Keratinocyte (primary cell): ENCODE data around the gene LMO7. TPM values are rescaled to one million over a fixed set of nuclear protein-coding genes. Genes with fewer than 3 reads are reported as not detected.

ENCODE experiments used
- DNase-seq: peaks from one replicate; pipeline ENCODE4 v3.0.0-alpha.2; 2011; ENCODE audit warnings: low read depth, missing footprints, low spot score
- FAIRE-seq: peaks from 2 replicates; lab custom pipeline; 2011; peaks lifted over from hg19 to GRCh38; lab: Jason Lieb, UNC
- H2AFZ ChIP-seq: 2 replicates; pipeline ENCODE4 v1.6.0; 2012; ENCODE audit warnings: low read length, control low read depth, inconsistent platforms; ENCODE audit not compliant: control insufficient read depth
- H3K27ac ChIP-seq: 2 replicates; pipeline ENCODE4 v1.5.1; 2011; ENCODE audit warnings: low read length; ENCODE audit not compliant: control insufficient read depth, insufficient read depth
- H3K27me3 ChIP-seq: 3 replicates; pipeline ENCODE4 v1.6.0; 2011; ENCODE audit warnings: low read length; ENCODE audit not compliant: control insufficient read depth, insufficient read depth; ENCODE audit errors: extremely low read depth
- H3K36me3 ChIP-seq, 2 experiments: 2 replicates in 1 of 2; 3 replicates in 1 of 2; pipeline ENCODE4 v1.5.1; 2011; ENCODE audit warnings: low read length in 2 of 2, mild to moderate bottlenecking in 1 of 2; ENCODE audit not compliant: control insufficient read depth in 2 of 2, insufficient read depth in 2 of 2; ENCODE audit errors: extremely low read depth in 1 of 2
- H3K4me1 ChIP-seq: 3 replicates; pipeline ENCODE4 v1.5.1; 2011; ENCODE audit warnings: low read length; ENCODE audit not compliant: control insufficient read depth, insufficient read depth; ENCODE audit errors: extremely low read depth
- H3K4me2 ChIP-seq: 3 replicates; pipeline ENCODE4 v1.6.0; 2011; ENCODE audit warnings: low read depth, low read length; ENCODE audit not compliant: control insufficient read depth, insufficient read depth; ENCODE audit errors: extremely low read depth
- H3K4me3 ChIP-seq, 3 experiments: fragments of 200-600 bp in 1 of 3; sonication (generic) in 1 of 3; 2 replicates in 2 of 3; 3 replicates in 1 of 3; pipeline ENCODE4 v1.5.1; 2011 to 2016; ENCODE audit warnings: low read length in 3 of 3, mild to moderate bottlenecking in 3 of 3, control low read depth in 2 of 3, inconsistent platforms in 1 of 3, low read depth in 1 of 3, mixed read lengths in 1 of 3, mixed run types in 1 of 3, moderate library complexity in 1 of 3; ENCODE audit not compliant: control insufficient read depth in 2 of 3, insufficient read depth in 2 of 3; ENCODE audit errors: extremely low read depth in 1 of 3
- H3K79me2 ChIP-seq: 2 replicates; pipeline ENCODE4 v1.6.0; 2012; ENCODE audit warnings: low read length; ENCODE audit not compliant: control insufficient read depth, insufficient read depth
- H3K9ac ChIP-seq: 3 replicates; pipeline ENCODE4 v1.6.0; 2011; ENCODE audit warnings: low read length; ENCODE audit not compliant: control insufficient read depth, insufficient read depth; ENCODE audit errors: extremely low read depth
- H3K9me1 ChIP-seq: 3 replicates; pipeline ENCODE4 v1.6.0; 2011; ENCODE audit warnings: low read length; ENCODE audit not compliant: control insufficient read depth, insufficient read depth; ENCODE audit errors: extremely low read depth
- H3K9me3 ChIP-seq: 2 replicates; pipeline ENCODE4 v1.5.1; 2012; ENCODE audit warnings: low read depth, low read length; ENCODE audit not compliant: control insufficient read depth
- H4K20me1 ChIP-seq: 3 replicates; pipeline ENCODE4 v1.6.0; 2011; ENCODE audit warnings: low read length; ENCODE audit not compliant: control insufficient read depth, insufficient read depth; ENCODE audit errors: extremely low read depth
- CTCF ChIP-seq, 3 experiments: IDR thresholded peaks in 1 of 3; conservative IDR thresholded peaks in 1 of 3; optimal IDR thresholded peaks in 1 of 3; 2 replicates in 2 of 3; 3 replicates in 1 of 3; pipeline versions ENCODE3 to v1.5.1; 2011; ENCODE audit warnings: low read length in 3 of 3, mild to moderate bottlenecking in 3 of 3, moderate library complexity in 2 of 3, control low read depth in 1 of 3, inconsistent platforms in 1 of 3; ENCODE audit not compliant: insufficient read depth in 2 of 3; ENCODE audit errors: extremely low read depth in 1 of 3
- EZH2 ChIP-seq: IDR thresholded peaks from one replicate; pipeline ENCODE4 v1.6.1; 2012; ENCODE audit warnings: inconsistent platforms, mild to moderate bottlenecking, low read length, moderate library complexity
- dilution Hi-C: fragments of 300-500 bp; cut with MboI; formaldehyde crosslinking; loops from one replicate; pipeline ENCODE4 v1.7.0; 2020; ENCODE audit warnings: low sequenced_read_pairs; ENCODE audit not compliant: extremely low pct_ligation_motif_present
- polyA plus RNA-seq, 5 experiments: library from polyadenylated mRNA; depleted of rRNA in 3 of 5; stranded (reverse) in 3 of 5; stranded (forward) in 1 of 5; unstranded in 1 of 5; fragments of >200 nt; gene quantifications; 1 replicate in 1 of 5; 2 replicates in 3 of 5; 3 replicates in 1 of 5; pipeline versions ENCODE4 v1.2.1 to v1.2.3, GENCODE V29; 2011 to 2012; ENCODE audit warnings: missing spikeins in 2 of 5, low read depth in 1 of 5, low replicate concordance in 1 of 5

The LMO7 gene
- polyA plus RNA-seq, 1 donor (not counting 4 experiments of a cell fraction or from before 2014, with no cell fraction given), result 8.9 TPM

GRCh38 chr13:75704927-75705288 is 68.8 kb downstream of the LMO7 start:
- DNase-seq (peak; percentile 63), FAIRE-seq (peak; percentile 91)
- peak in 2 of 3 experiments; percentile 29 to 45 for TF ChIP-seq CTCF (optimal IDR thresholded peaks at IDR 0.05 in 1 of 3, IDR thresholded peaks at IDR 0.05 in 1 of 3, conservative IDR thresholded peaks at IDR 0.05 in 1 of 3; ENCODE audit: extremely low read depth in 1 of 3, insufficient read depth in 2 of 3, low read length in 3 of 3)
- TF ChIP-seq EZH2, result no peak
- Histone ChIP-seq H3K4me1 (peaks cover 21% of the 10 kb centered on the region), H3K4me2 (peak overlapping the region; percentile 99), H3K9ac (peak overlapping the region; percentile 94), H3K9me1 (no peaks in the 10 kb centered on the region), H3K36me3 (peaks cover 0 to 2% of the 10 kb centered on the region in 2 experiments), H3K9me3 (no peaks in the 10 kb centered on the region), H3K4me3 (peak overlapping the region in 2 of 3 experiments; percentile 65 to 66), H3K79me2 (no peaks in the 10 kb centered on the region), H2AFZ (no peak overlapping the region), H4K20me1 (no peaks in the 10 kb centered on the region), H3K27me3 (no peaks in the 10 kb centered on the region), H3K27ac (peak overlapping the region; percentile 100)
- dilution Hi-C loops, result no loop called here

GRCh38 chr13:75705395-75705794 is 69.3 kb downstream of the LMO7 start:
- peak; percentile 83 for DNase-seq
- Histone ChIP-seq H3K9me3 (no peaks in the 10 kb centered on the region), H3K9ac (peak overlapping the region; percentile 94), H3K9me1 (no peaks in the 10 kb centered on the region), H3K27ac (peak overlapping the region; percentile 100), H3K27me3 (no peaks in the 10 kb centered on the region), H2AFZ (no peak overlapping the region), H3K4me3 (peak overlapping the region in 2 of 3 experiments; percentile 65 to 66), H3K36me3 (peaks cover 0 to 2% of the 10 kb centered on the region in 2 experiments), H3K79me2 (no peaks in the 10 kb centered on the region), H4K20me1 (no peaks in the 10 kb centered on the region), H3K4me2 (peak overlapping the region; percentile 99), H3K4me1 (peaks cover 21% of the 10 kb centered on the region)
- FAIRE-seq, result peak; percentile 79
- dilution Hi-C loops, result no loop called here
- TF ChIP-seq CTCF (optimal IDR thresholded peaks at IDR 0.05 in 1 of 3, IDR thresholded peaks at IDR 0.05 in 1 of 3, conservative IDR thresholded peaks at IDR 0.05 in 1 of 3; ENCODE audit: extremely low read depth in 1 of 3, insufficient read depth in 2 of 3, low read length in 3 of 3) (no peak), EZH2 (no peak)
